H1 (cell line): ENCODE data around the gene RTL5. TPM values are rescaled to one million over a fixed set of nuclear protein-coding genes. Genes with fewer than 3 reads are reported as not detected.

ENCODE experiments used
- EGR1 ChIP-seq: IDR thresholded peaks from 2 replicates; pipeline ENCODE4 v1.6.1; 2011; ENCODE audit warnings: low read depth, low read length, borderline replicate concordance
- FOSL1 ChIP-seq: IDR thresholded peaks from 2 replicates; pipeline ENCODE4 v1.6.1; 2011; ENCODE audit warnings: mild to moderate bottlenecking, low read depth, low read length, moderate library complexity; ENCODE audit not compliant: insufficient read depth
- NRF1 ChIP-seq: IDR thresholded peaks from 2 replicates; pipeline ENCODE4 v1.6.1; 2011; ENCODE audit warnings: mild to moderate bottlenecking, low read depth, low read length, improper control_type of control experiment
- PHF8 ChIP-seq: fragments of 200-600 bp; sonication (generic); conservative IDR thresholded peaks from 2 replicates; pipeline ENCODE4 v1.7.1; 2012; ENCODE audit warnings: low read depth, mild to moderate bottlenecking, inconsistent platforms, low read length, moderate library complexity
- RBBP5 ChIP-seq: IDR thresholded peaks from 2 replicates; pipeline ENCODE4 v1.7.1; 2012; ENCODE audit warnings: low read depth, mild to moderate bottlenecking, inconsistent platforms, low read length, moderate library complexity, borderline replicate concordance
- polyA plus RNA-seq, 7 experiments: library from polyadenylated mRNA; depleted of rRNA in 3 of 7; stranded (reverse) in 5 of 7; unstranded in 2 of 7; fragments of >200 nt in 5 of 7; fragments of 200-250 nt in 2 of 7; gene quantifications; 1 replicate in 5 of 7; 2 replicates in 1 of 7; 4 replicates in 1 of 7; pipeline versions ENCODE4 v1.2.1 to v1.2.3, GENCODE V29; 2011 to 2013; ENCODE audit warnings: missing spikeins in 2 of 7, mixed read lengths in 2 of 7
- total RNA-seq: library from RNA; stranded (reverse); fragmentation: NEBNext Ultra II Directional; extraction: Animal tissue kit (Norgen Biotek cat#: 25700); gene quantifications from 2 replicates; pipeline ENCODE4 v1.2.1, GENCODE V29; 2021
- TF ChIP-seq, protein P1 (sequence below): IDR thresholded peaks from 2 replicates; pipeline ENCODE4 v1.6.1; 2012; ENCODE audit warnings: inconsistent platforms
- TF ChIP-seq, protein P2 (sequence below): IDR thresholded peaks from 2 replicates; pipeline ENCODE4 v1.6.1; 2012; ENCODE audit warnings: low read length, inconsistent platforms

RTL5 gene
- total and polyA plus RNA-seq, 2 of the 8 experiments (the other 6 are each of a cell fraction or from before 2014, with no cell fraction given) = 0.57 to 1.9 TPM

DNA sequence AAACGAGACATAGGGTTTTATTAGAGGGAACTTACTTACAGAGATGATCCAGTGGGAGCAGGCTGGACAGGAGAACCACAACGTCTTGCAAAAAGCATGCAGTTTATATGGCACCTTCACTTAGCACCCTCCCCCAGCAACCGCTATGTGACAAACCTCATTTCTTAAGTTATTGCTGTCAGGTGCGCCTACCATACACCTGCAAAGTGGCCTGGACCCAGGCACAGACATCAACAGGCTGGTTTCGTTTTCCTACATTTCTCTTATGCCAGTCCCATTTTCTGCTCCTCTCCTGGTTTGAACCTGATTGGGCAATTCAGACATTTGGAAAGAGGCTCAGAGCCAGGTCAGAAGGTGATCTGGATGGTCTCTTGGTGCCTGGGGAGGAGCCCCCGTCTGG is 18.3 kb downstream of the RTL5 start (continued):
- TF ChIP-seq PHF8 = no peak
- TF ChIP-seq, protein P1, sequence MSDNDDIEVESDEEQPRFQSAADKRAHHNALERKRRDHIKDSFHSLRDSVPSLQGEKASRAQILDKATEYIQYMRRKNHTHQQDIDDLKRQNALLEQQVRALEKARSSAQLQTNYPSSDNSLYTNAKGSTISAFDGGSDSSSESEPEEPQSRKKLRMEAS = no peak
- no peak for TF ChIP-seq EGR1
- no peak for TF ChIP-seq RBBP5
- TF ChIP-seq, protein P2, sequence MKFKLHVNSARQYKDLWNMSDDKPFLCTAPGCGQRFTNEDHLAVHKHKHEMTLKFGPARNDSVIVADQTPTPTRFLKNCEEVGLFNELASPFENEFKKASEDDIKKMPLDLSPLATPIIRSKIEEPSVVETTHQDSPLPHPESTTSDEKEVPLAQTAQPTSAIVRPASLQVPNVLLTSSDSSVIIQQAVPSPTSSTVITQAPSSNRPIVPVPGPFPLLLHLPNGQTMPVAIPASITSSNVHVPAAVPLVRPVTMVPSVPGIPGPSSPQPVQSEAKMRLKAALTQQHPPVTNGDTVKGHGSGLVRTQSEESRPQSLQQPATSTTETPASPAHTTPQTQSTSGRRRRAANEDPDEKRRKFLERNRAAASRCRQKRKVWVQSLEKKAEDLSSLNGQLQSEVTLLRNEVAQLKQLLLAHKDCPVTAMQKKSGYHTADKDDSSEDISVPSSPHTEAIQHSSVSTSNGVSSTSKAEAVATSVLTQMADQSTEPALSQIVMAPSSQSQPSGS = no peak
- TF ChIP-seq NRF1 = no peak
- TF ChIP-seq FOSL1 = no peak
